Body of pancreas (tissue), 4 donors: ENCODE data around the gene TMEM185B. TPM values are rescaled to one million over a fixed set of nuclear protein-coding genes. Genes with fewer than 3 reads are reported as not detected.

Experiments
- ATAC-seq: fragments of 150-250 bp; one replicate; pipeline ENCODE4 v1.9.1; 2016
- DNase-seq, 4 donors: peaks; one replicate each; pipeline ENCODE4 v3.0.0-alpha.2; 2019
- H3K27ac ChIP-seq, 4 donors: fragments of 200-600 bp; sonication (generic); 1 replicate in 3 of 4; 2 replicates in 1 of 4; pipeline versions ENCODE4 v1.5.1 to v1.6.1; 2016 to 2019; ENCODE audit warnings: mild to moderate bottlenecking in 1 of 4, mixed read lengths in 1 of 4, moderate library complexity in 1 of 4
- H3K27me3 ChIP-seq, 2 donors: fragments of 200-600 bp; sonication (generic); one replicate each; pipeline ENCODE4 v1.6.0; 2016; ENCODE audit warnings: mild to moderate bottlenecking in 1 of 2
- H3K36me3 ChIP-seq, 2 donors: fragments of 200-600 bp; sonication (generic); replicated peaks in 1 of 2; 2 replicates each; pipeline ENCODE4 v1.5.1; 2016; ENCODE audit warnings: low read depth in 2 of 2; ENCODE audit not compliant: insufficient read depth in 1 of 2
- H3K4me1 ChIP-seq: fragments of 200-600 bp; sonication (generic); one replicate; pipeline ENCODE4 v1.6.0; 2016
- H3K4me3 ChIP-seq, 2 donors: fragments of 200-600 bp; sonication (generic); 1 replicate in 1 of 2; 2 replicates in 1 of 2; pipeline ENCODE4 v1.5.1; 2016 to 2019
- H3K9me3 ChIP-seq, 3 donors: fragments of 200-600 bp; sonication (generic); 1 replicate in 2 of 3; 2 replicates in 1 of 3; pipeline ENCODE4 v1.5.1; 2016
- POLR2A ChIP-seq, 3 donors: fragments of 450-650 bp; IDR thresholded peaks; one replicate each; pipeline ENCODE4 v1.6.1; 2016; ENCODE audit warnings: antibody characterized with exemption in 3 of 3, mild to moderate bottlenecking in 2 of 3
- WGBS, 2 donors: methylation state at CpG; one replicate each; pipeline ENCODE4 v1.1.5; 2017; 5-methylcytosine and 5-hydroxymethylcytosine counted together
- intact Hi-C: fragments of 100-400 bp; cut with DNase I; formaldehyde crosslinking; loops from one replicate; pipeline ENCODE4 v1.15.1; 2023
- total RNA-seq, 2 donors: library from RNA; depleted of rRNA; stranded (reverse); fragments of >200 nt; gene quantifications; one replicate each; pipeline ENCODE4 v1.1.0, GENCODE V29; 2016
- TF ChIP-seq, protein P1 (sequence below), 7 experiments: fragments of 450-650 bp in 4 of 7; fragments of 200-600 bp in 3 of 7; sonication (generic) in 3 of 7; IDR thresholded peaks; one replicate each; pipeline ENCODE4 v1.5.1; 2016 to 2019; ENCODE audit warnings: antibody characterized with exemption in 7 of 7

TMEM185B gene
- total RNA-seq, 2 donors from 2014 or later = 18.7 to 46.5 TPM

DNA sequence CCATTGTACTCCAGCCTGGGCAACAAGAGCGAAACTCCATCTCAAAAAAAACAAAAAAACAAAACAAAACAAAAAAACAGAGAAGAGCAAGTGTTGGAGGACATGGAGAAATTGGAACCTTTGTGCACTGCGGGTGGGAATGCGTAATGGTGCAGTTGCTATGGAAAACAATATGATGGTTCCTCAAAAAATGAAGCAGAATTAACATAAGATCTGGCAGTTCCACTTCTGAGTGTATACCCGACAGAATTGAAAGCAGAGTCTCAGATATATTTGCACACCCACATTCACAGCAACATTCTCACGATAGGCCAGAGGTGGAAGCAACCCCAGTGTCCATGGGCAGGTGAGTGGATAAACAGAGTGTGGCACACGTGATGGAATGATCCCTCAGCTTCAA lies 18.5 kb upstream of the TMEM185B start:
- Histone ChIP-seq H3K27ac (no peak overlapping the region), H3K27me3 (no peaks in the 10 kb centered on the region), H3K4me1 (peaks cover 23% of the 10 kb centered on the region), H3K36me3 (no peaks in the 10 kb centered on the region), H3K9me3 (no peaks in the 10 kb centered on the region), H3K4me3 (no peak overlapping the region)
- intact Hi-C loops = no loop called here
- ATAC-seq = no peak
- TF ChIP-seq POLR2A (IDR thresholded peaks at IDR 0.05) = no peak
- TF ChIP-seq, protein P1, sequence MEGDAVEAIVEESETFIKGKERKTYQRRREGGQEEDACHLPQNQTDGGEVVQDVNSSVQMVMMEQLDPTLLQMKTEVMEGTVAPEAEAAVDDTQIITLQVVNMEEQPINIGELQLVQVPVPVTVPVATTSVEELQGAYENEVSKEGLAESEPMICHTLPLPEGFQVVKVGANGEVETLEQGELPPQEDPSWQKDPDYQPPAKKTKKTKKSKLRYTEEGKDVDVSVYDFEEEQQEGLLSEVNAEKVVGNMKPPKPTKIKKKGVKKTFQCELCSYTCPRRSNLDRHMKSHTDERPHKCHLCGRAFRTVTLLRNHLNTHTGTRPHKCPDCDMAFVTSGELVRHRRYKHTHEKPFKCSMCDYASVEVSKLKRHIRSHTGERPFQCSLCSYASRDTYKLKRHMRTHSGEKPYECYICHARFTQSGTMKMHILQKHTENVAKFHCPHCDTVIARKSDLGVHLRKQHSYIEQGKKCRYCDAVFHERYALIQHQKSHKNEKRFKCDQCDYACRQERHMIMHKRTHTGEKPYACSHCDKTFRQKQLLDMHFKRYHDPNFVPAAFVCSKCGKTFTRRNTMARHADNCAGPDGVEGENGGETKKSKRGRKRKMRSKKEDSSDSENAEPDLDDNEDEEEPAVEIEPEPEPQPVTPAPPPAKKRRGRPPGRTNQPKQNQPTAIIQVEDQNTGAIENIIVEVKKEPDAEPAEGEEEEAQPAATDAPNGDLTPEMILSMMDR (IDR thresholded peaks at IDR 0.05) = no peak
- no peak for DNase-seq
- 83 to 86% methylated on average over 6 of the region's 6 CpGs for WGBS, 2 donors

DNA sequence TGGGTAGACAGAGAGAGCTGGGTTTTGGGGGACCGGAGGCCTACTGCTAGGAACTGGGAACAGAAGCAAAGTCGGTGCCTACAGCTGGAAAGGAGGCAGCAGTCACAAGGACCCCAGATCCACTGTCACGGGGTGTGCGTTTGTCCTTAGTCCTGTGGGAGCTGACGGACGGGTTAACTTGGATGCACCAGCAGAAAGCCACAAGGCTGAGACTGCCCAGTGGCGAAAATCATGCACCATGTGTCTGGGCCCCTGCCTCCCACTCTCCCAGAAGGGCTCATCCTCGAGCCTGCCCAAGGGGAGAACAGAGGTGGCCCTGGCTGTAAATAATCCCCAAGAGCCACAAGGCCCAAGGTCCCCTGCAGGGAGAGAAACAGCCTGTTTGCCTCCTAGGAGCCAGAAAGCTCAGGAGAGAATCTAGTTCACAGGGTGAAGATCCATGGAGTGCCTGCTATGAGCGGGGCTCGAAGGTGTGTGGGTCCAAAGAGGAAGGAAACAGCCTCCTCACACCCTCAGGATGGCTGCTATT lies 17.8 kb upstream of the TMEM185B start:
- intact Hi-C loops = no loop called here
- Histone ChIP-seq H3K36me3 (no peaks in the 10 kb centered on the region), H3K4me1 (peaks cover 17% of the 10 kb centered on the region), H3K4me3 (no peak overlapping the region), H3K27ac (no peak overlapping the region), H3K9me3 (no peaks in the 10 kb centered on the region), H3K27me3 (no peaks in the 10 kb centered on the region)
- ATAC-seq (no peak), DNase-seq (no peak)
- TF ChIP-seq, protein P1 (IDR thresholded peaks at IDR 0.05) = no peak
- no peak for TF ChIP-seq POLR2A (IDR thresholded peaks at IDR 0.05)
- WGBS, 2 donors = 90 to 91% methylated on average over 8 to 10 of the region's 10 CpGs

GRCh38 chr2:120239488-120240287 lies 16.5 kb upstream of the TMEM185B start:
- H3K9me3 ChIP-seq = no peaks in the 10 kb centered on the region
- H3K4me3 ChIP-seq = no peak overlapping the region
- TF ChIP-seq POLR2A (IDR thresholded peaks at IDR 0.05) = peak in 1 of 3 donors; percentile 7
- TF ChIP-seq, protein P1 (IDR thresholded peaks at IDR 0.05) = no peak
- intact Hi-C loops = no loop called here
- WGBS, 2 donors = 28 to 42% methylated on average over 12 to 21 of the region's 22 CpGs
- H3K27ac ChIP-seq = peak overlapping the region in 3 of 4 donors; percentile 23 to 59 (median 54)
- H3K4me1 ChIP-seq = peaks cover 4% of the 10 kb centered on the region
- H3K27me3 ChIP-seq = no peaks in the 10 kb centered on the region
- no peaks in the 10 kb centered on the region for H3K36me3 ChIP-seq
- ATAC-seq = peak; percentile 87
- DNase-seq = peak; percentile 55 to 72 (median 70)

DNA sequence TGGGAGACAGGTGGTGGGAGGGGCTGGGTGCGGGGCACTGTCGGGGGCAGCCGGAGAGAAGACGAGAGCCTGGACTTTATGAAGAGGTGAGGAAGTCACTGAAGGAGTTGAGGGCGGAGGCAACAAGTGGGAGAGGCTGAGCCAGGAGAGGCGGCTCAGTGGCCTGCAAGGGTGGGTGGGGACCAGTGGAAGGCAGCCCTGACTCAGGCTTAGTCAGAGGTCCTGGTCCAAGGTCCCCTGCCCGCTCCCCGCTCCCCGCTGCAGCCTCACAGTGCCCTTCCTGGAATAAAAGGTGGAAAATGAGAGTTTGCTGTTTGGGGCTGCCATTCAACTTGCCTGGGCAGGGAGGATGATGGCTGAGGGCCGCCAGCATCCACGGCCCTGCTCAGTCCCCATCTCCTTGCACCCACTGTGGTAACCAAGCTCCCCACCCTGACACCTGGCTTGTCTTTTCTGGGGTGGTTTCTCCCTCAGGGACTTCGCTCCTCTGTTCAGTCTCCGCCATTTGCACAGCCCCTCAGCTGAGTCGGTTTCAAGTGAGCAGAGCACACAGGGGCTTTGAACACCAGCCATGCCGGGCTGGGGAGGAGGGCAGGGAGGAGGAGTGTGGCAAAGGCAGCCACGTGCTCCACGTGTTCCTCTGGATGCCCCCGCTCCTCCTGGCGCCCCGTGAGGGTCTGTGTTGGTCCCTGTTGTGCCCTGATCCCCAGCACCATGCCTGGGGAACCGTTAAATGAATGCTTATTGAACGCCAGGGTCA lies 15.7 kb upstream of the TMEM185B start:
- DNase-seq (no peak), ATAC-seq (no peak)
- intact Hi-C loops = no loop called here
- H3K27ac ChIP-seq = peak overlapping the region in 3 of 4 donors; percentile 23 to 59 (median 54)
- TF ChIP-seq POLR2A (IDR thresholded peaks at IDR 0.05) = no peak
- TF ChIP-seq, protein P1 (IDR thresholded peaks at IDR 0.05) = no peak
- WGBS, 2 donors = 81 to 84% methylated on average over 10 to 22 of the region's 22 CpGs
- H3K4me1 ChIP-seq = no peaks in the 10 kb centered on the region
- no peaks in the 10 kb centered on the region for H3K36me3 ChIP-seq
- no peak overlapping the region for H3K4me3 ChIP-seq
- no peaks in the 10 kb centered on the region for H3K9me3 ChIP-seq
- no peaks in the 10 kb centered on the region for H3K27me3 ChIP-seq
